GM23338 (cell line): ENCODE data around the gene TRPM2. TPM values are rescaled to one million over a fixed set of nuclear protein-coding genes. Genes with fewer than 3 reads are reported as not detected.

Source experiments
- ATAC-seq: fragments of 200-7000 bp; cut with Tn5 transposase; 3 replicates; pipeline ENCODE4 v1.9.1; 2020
- DNase-seq: peaks from one replicate; pipeline ENCODE4 v3.0.0-alpha.2; 2015; ENCODE audit warnings: low spot score
- H2AFZ ChIP-seq: fragments of 200-600 bp; sonication (generic); 2 replicates; pipeline ENCODE4 v1.8.0; 2016; ENCODE audit warnings: antibody characterized with exemption, mild to moderate bottlenecking, moderate library complexity
- H3F3A ChIP-seq: fragments of 200-600 bp; sonication (generic); replicated peaks from 2 replicates; pipeline ENCODE4 v1.8.0; 2017; ENCODE audit warnings: antibody characterized with exemption, mixed run types, low read depth
- H3K27ac ChIP-seq: fragments of 200-600 bp; sonication (generic); 2 replicates; pipeline ENCODE4 v1.6.1; 2016; ENCODE audit warnings: low read depth
- H3K27me3 ChIP-seq: fragments of 200-600 bp; sonication (generic); 2 replicates; pipeline ENCODE4 v1.8.0; 2016; ENCODE audit warnings: mild to moderate bottlenecking, mixed run types, moderate library complexity; ENCODE audit not compliant: insufficient read depth
- H3K36me3 ChIP-seq: fragments of 200-600 bp; sonication (generic); 2 replicates; pipeline ENCODE4 v1.8.0; 2016; ENCODE audit warnings: mild to moderate bottlenecking; ENCODE audit not compliant: insufficient read depth
- H3K4me1 ChIP-seq: fragments of 200-600 bp; sonication (generic); 2 replicates; pipeline ENCODE4 v1.8.0; 2016; ENCODE audit warnings: mild to moderate bottlenecking, moderate library complexity; ENCODE audit not compliant: insufficient read depth
- H3K4me2 ChIP-seq: fragments of 200-600 bp; sonication (generic); 2 replicates; pipeline ENCODE4 v1.7.1; 2017; ENCODE audit warnings: mixed run types
- H3K4me3 ChIP-seq: fragments of 200-600 bp; sonication (generic); 2 replicates; pipeline ENCODE4 v1.6.1; 2016; ENCODE audit warnings: mixed run types
- H3K79me2 ChIP-seq: fragments of 200-600 bp; sonication (generic); replicated peaks from 2 replicates; pipeline ENCODE4 v1.8.0; 2017; ENCODE audit warnings: mild to moderate bottlenecking; ENCODE audit not compliant: insufficient read depth
- H3K9me2 ChIP-seq: fragments of 200-600 bp; sonication (generic); 2 replicates; pipeline ENCODE4 v1.8.0; 2017; ENCODE audit not compliant: insufficient read depth
- H4K20me1 ChIP-seq: fragments of 200-600 bp; sonication (generic); replicated peaks from 2 replicates; pipeline ENCODE4 v1.8.0; 2017; ENCODE audit warnings: mild to moderate bottlenecking; ENCODE audit not compliant: insufficient read depth
- H3K27ac Mint-ChIP-seq: 2 replicates; pipeline ENCODE4 v1.8.0; 2020; ENCODE audit warnings: inconsistent platforms, mild to moderate bottlenecking, moderate library complexity, mixed read lengths
- H3K27me3 Mint-ChIP-seq: 3 replicates; pipeline ENCODE4 v1.8.0; 2022; ENCODE audit warnings: low read depth, mild to moderate bottlenecking, moderate library complexity, mixed read lengths, inconsistent platforms; ENCODE audit not compliant: insufficient read depth, poor library complexity
- H3K36me3 Mint-ChIP-seq: 3 replicates; pipeline ENCODE4 v1.8.0; 2021; ENCODE audit warnings: low read depth, mild to moderate bottlenecking, inconsistent platforms, moderate library complexity, mixed read lengths
- H3K4me1 Mint-ChIP-seq: 3 replicates; pipeline ENCODE4 v1.8.0; 2020; ENCODE audit warnings: mild to moderate bottlenecking, inconsistent platforms, mixed read lengths
- H3K4me3 Mint-ChIP-seq: 3 replicates; pipeline ENCODE4 v1.8.0; 2021; ENCODE audit warnings: moderate library complexity, mild to moderate bottlenecking, inconsistent platforms, mixed read lengths
- H3K9me3 Mint-ChIP-seq: 3 replicates; pipeline ENCODE4 v1.8.0; 2020; ENCODE audit warnings: moderate library complexity, mild to moderate bottlenecking, inconsistent platforms, mixed read lengths
- CREB1 ChIP-seq: fragments of 250-450 bp; sonication (Bioruptor Pico); IDR thresholded peaks from 2 replicates; pipeline ENCODE4 v1.5.0; 2020; ENCODE audit warnings: low read depth, mild to moderate bottlenecking, moderate library complexity
- EZH2 ChIP-seq: fragments of 200-600 bp; sonication (generic); IDR thresholded peaks from one replicate; pipeline ENCODE4 v1.8.0; 2017; ENCODE audit warnings: antibody characterized with exemption, mild to moderate bottlenecking, low read depth; ENCODE audit not compliant: unreplicated experiment
- EZH2phosphoT487 ChIP-seq: fragments of 200-600 bp; sonication (generic); IDR thresholded peaks from one replicate; pipeline ENCODE4 v1.8.1; 2018; ENCODE audit warnings: antibody characterized with exemption; ENCODE audit not compliant: unreplicated experiment
- JUNB ChIP-seq: IDR thresholded peaks from one replicate; pipeline ENCODE4 v1.6.1; 2016; ENCODE audit warnings: antibody characterized with exemption; ENCODE audit not compliant: unreplicated experiment
- NANOG ChIP-seq: IDR thresholded peaks from 2 replicates; pipeline ENCODE4 v1.6.1; 2016; ENCODE audit warnings: antibody characterized with exemption, borderline replicate concordance
- POLR2AphosphoS5 ChIP-seq: IDR thresholded peaks from 2 replicates; pipeline ENCODE4 v1.6.1; 2016; ENCODE audit warnings: antibody characterized with exemption, low read depth
- STAT1 ChIP-seq: IDR thresholded peaks from one replicate; pipeline ENCODE4 v1.6.1; 2016; ENCODE audit warnings: antibody characterized with exemption; ENCODE audit not compliant: unreplicated experiment
- ZNF114 ChIP-seq: fragments of 250-450 bp; sonication (Bioruptor Pico); IDR thresholded peaks from 2 replicates; pipeline ENCODE4 v1.5.0; 2020; ENCODE audit warnings: mild to moderate bottlenecking, moderate library complexity
- polyA plus RNA-seq: library from polyadenylated mRNA; unstranded; fragments of >200 nt; fragmentation: Nextera tagmentation; extraction: Ambion mirVana; gene quantifications from 2 replicates; pipeline ENCODE4 v1.2.1, GENCODE V29; 2016
- total RNA-seq: library from RNA; depleted of rRNA; stranded (reverse); fragments of >200 nt; shearing (Covaris generic); gene quantifications from 2 replicates; pipeline ENCODE4 v1.2.3, GENCODE V29; 2014
- TF ChIP-seq, protein P1 (sequence below): fragments of 250-450 bp; sonication (Bioruptor Pico); IDR thresholded peaks from 2 replicates; pipeline ENCODE4 v1.5.0; 2020; ENCODE audit warnings: mild to moderate bottlenecking, moderate library complexity
- TF ChIP-seq, protein P2 (sequence below), 2 experiments: fragments of 200-600 bp in 1 of 2; sonication (generic) in 1 of 2; conservative IDR thresholded peaks; 2 replicates each; pipeline versions ENCODE4 v1.5.1 to v1.6.1; 2016 to 2017; ENCODE audit warnings: antibody characterized with exemption in 2 of 2, low read depth in 2 of 2, mild to moderate bottlenecking in 2 of 2, moderate library complexity in 1 of 2
- TF ChIP-seq, protein P3 (sequence below): IDR thresholded peaks from 2 replicates; pipeline ENCODE4 v1.6.1; 2016; ENCODE audit warnings: antibody characterized with exemption

TRPM2 gene
- total and polyA plus RNA-seq, 2 experiments from 2014 or later, result 0.53 to 0.83 TPM

DNA sequence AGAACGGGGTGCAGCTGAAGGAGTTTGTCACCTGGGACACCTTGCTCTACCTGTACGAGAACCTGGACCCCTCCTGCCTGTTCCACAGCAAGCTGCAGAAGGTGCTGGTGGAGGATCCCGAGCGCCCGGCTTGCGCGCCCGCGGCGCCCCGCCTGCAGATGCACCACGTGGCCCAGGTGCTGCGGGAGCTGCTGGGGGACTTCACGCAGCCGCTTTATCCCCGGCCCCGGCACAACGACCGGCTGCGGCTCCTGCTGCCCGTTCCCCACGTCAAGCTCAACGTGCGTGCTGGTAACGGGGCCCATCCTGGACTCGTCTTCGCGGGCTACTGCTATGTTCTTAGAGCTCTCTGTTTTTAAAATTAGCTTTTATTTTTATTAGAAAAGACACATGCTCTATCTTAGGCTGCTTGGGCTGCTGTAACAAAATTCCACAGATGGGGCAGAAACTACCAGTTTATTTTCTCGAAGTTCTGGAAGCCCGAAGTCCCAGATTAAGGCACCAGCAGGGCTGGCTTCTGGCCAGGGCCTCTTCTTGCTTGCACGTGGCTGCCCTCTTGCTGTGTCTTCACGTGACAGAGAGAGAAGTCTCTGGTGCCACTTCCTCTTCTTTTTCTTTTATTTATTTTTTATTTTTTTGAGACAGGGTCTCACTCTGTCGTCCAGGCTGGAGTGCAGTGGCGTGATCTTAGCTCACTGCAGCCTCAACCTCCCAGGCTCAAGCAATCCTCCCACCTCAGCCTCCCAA, 38.1 kb downstream of the TRPM2 start (continued):
- TF ChIP-seq, protein P1, sequence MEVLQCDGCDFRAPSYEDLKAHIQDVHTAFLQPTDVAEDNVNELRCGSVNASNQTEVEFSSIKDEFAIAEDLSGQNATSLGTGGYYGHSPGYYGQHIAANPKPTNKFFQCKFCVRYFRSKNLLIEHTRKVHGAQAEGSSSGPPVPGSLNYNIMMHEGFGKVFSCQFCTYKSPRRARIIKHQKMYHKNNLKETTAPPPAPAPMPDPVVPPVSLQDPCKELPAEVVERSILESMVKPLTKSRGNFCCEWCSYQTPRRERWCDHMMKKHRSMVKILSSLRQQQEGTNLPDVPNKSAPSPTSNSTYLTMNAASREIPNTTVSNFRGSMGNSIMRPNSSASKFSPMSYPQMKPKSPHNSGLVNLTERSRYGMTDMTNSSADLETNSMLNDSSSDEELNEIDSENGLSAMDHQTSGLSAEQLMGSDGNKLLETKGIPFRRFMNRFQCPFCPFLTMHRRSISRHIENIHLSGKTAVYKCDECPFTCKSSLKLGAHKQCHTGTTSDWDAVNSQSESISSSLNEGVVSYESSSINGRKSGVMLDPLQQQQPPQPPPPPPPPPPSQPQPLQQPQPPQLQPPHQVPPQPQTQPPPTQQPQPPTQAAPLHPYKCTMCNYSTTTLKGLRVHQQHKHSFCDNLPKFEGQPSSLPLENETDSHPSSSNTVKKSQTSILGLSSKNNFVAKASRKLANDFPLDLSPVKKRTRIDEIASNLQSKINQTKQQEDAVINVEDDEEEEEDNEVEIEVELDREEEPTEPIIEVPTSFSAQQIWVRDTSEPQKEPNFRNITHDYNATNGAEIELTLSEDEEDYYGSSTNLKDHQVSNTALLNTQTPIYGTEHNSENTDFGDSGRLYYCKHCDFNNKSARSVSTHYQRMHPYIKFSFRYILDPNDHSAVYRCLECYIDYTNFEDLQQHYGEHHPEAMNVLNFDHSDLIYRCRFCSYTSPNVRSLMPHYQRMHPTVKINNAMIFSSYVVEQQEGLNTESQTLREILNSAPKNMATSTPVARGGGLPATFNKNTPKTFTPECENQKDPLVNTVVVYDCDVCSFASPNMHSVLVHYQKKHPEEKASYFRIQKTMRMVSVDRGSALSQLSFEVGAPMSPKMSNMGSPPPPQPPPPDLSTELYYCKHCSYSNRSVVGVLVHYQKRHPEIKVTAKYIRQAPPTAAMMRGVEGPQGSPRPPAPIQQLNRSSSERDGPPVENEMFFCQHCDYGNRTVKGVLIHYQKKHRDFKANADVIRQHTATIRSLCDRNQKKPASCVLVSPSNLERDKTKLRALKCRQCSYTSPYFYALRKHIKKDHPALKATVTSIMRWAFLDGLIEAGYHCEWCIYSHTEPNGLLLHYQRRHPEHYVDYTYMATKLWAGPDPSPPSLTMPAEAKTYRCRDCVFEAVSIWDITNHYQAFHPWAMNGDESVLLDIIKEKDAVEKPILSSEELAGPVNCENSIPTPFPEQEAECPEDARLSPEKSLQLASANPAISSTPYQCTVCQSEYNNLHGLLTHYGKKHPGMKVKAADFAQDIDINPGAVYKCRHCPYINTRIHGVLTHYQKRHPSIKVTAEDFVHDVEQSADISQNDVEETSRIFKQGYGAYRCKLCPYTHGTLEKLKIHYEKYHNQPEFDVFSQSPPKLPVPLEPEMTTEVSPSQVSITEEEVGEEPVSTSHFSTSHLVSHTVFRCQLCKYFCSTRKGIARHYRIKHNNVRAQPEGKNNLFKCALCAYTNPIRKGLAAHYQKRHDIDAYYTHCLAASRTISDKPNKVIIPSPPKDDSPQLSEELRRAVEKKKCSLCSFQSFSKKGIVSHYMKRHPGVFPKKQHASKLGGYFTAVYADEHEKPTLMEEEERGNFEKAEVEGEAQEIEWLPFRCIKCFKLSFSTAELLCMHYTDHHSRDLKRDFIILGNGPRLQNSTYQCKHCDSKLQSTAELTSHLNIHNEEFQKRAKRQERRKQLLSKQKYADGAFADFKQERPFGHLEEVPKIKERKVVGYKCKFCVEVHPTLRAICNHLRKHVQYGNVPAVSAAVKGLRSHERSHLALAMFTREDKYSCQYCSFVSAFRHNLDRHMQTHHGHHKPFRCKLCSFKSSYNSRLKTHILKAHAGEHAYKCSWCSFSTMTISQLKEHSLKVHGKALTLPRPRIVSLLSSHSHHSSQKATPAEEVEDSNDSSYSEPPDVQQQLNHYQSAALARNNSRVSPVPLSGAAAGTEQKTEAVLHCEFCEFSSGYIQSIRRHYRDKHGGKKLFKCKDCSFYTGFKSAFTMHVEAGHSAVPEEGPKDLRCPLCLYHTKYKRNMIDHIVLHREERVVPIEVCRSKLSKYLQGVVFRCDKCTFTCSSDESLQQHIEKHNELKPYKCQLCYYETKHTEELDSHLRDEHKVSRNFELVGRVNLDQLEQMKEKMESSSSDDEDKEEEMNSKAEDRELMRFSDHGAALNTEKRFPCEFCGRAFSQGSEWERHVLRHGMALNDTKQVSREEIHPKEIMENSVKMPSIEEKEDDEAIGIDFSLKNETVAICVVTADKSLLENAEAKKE (CRISPR knock-in tag), result no peak
- TF ChIP-seq, protein P2, sequence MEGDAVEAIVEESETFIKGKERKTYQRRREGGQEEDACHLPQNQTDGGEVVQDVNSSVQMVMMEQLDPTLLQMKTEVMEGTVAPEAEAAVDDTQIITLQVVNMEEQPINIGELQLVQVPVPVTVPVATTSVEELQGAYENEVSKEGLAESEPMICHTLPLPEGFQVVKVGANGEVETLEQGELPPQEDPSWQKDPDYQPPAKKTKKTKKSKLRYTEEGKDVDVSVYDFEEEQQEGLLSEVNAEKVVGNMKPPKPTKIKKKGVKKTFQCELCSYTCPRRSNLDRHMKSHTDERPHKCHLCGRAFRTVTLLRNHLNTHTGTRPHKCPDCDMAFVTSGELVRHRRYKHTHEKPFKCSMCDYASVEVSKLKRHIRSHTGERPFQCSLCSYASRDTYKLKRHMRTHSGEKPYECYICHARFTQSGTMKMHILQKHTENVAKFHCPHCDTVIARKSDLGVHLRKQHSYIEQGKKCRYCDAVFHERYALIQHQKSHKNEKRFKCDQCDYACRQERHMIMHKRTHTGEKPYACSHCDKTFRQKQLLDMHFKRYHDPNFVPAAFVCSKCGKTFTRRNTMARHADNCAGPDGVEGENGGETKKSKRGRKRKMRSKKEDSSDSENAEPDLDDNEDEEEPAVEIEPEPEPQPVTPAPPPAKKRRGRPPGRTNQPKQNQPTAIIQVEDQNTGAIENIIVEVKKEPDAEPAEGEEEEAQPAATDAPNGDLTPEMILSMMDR (conservative IDR thresholded peaks at IDR 0.05; ENCODE audit: low read depth in 2 of 2), result no peak

DNA sequence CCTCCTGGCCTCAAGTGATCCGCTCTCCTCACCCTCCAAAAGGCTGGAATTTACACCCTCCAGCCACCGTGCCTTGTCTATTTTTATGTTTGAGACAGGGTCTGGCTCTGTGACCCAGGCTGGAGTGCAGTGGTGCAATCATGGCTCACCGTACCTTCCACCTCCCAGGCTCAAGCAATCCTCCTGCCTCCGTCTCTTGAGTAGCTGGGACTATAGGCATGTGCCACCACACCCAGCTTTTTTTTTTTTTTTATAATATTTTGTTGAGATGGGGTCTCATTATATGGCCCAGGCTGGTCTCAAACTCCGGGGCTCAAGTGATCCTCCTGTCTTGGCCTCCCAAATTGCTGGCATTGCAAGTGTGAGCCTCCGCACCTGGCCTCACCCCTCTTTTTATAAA, 38.8 kb downstream of the TRPM2 start:
- Histone ChIP-seq H3K4me3 (no peak overlapping the region), H3K36me3 (no peaks in the 10 kb centered on the region), H4K20me1 (no peaks in the 10 kb centered on the region), H3F3A (no peaks in the 10 kb centered on the region), H3K27ac (no peak overlapping the region), H3K79me2 (no peaks in the 10 kb centered on the region), H3K4me1 (no peaks in the 10 kb centered on the region), H3K27me3 (no peaks in the 10 kb centered on the region), H2AFZ (no peak overlapping the region), H3K4me2 (no peak overlapping the region), H3K9me2 (no peaks in the 10 kb centered on the region)
- Mint-ChIP-seq H3K9me3 (peaks cover 25% of the 10 kb centered on the region), H3K36me3 (no peaks in the 10 kb centered on the region), H3K27ac (no peak overlapping the region), H3K4me3 (no peak overlapping the region), H3K27me3 (peaks cover 2% of the 10 kb centered on the region), H3K4me1 (no peaks in the 10 kb centered on the region; the same call in 2 of the 3 replicates)
- DNase-seq (no peak), ATAC-seq (no peak)
- no peak for TF ChIP-seq STAT1
- no peak for TF ChIP-seq POLR2AphosphoS5
- no peak for TF ChIP-seq JUNB
- TF ChIP-seq ZNF114, result no peak
- TF ChIP-seq CREB1 (CRISPR knock-in tag), result no peak
- TF ChIP-seq EZH2phosphoT487, result no peak
- TF ChIP-seq, protein P3, sequence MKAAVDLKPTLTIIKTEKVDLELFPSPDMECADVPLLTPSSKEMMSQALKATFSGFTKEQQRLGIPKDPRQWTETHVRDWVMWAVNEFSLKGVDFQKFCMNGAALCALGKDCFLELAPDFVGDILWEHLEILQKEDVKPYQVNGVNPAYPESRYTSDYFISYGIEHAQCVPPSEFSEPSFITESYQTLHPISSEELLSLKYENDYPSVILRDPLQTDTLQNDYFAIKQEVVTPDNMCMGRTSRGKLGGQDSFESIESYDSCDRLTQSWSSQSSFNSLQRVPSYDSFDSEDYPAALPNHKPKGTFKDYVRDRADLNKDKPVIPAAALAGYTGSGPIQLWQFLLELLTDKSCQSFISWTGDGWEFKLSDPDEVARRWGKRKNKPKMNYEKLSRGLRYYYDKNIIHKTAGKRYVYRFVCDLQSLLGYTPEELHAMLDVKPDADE, result no peak
- no peak for TF ChIP-seq EZH2
- TF ChIP-seq, protein P2 (conservative IDR thresholded peaks at IDR 0.05; ENCODE audit: low read depth in 2 of 2), result no peak
- no peak for TF ChIP-seq NANOG
